ENCODE data around the gene DXO. TPM values are rescaled to one million over a fixed set of nuclear protein-coding genes. Genes with fewer than 3 reads are reported as not detected.

Gene DXO
- total RNA-seq, 1 experiment from 2014 or later = 43.6 TPM

DNA sequence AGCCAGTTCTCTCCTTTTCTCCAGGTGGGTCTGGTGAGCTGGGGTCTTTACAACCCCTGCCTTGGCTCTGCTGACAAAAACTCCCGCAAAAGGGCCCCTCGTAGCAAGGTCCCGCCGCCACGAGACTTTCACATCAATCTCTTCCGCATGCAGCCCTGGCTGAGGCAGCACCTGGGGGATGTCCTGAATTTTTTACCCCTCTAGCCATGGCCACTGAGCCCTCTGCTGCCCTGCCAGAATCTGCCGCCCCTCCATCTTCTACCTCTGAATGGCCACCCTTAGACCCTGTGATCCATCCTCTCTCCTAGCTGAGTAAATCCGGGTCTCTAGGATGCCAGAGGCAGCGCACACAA lies 26.8 kb downstream of the DXO start:
- Mint-ChIP-seq H3K9me3 (ENCODE audit: low read depth, unreplicated experiment) (no peaks in the 10 kb centered on the region), H3K27ac (ENCODE audit: unreplicated experiment) (peak overlapping the region; percentile 84), H3K4me1 (ENCODE audit: low read depth, unreplicated experiment) (peaks cover 90% of the 10 kb centered on the region), H3K36me3 (ENCODE audit: insufficient read depth, unreplicated experiment) (peaks cover 58% of the 10 kb centered on the region), H3K27me3 (ENCODE audit: unreplicated experiment) (no peaks in the 10 kb centered on the region), H3K4me3 (ENCODE audit: low read depth, unreplicated experiment) (peak overlapping the region; percentile 77)
- no peak for DNase-seq
- no TSS peak for BruUV-seq (replicated peaks)
- CTCF ChIA-PET = interaction anchor here (0.6 to 1.5 kb wide), 17 partner anchors 14 to 893 kb away, joined by 3 to 16 read pairs (median 5); partner anchors contain the start of genes DXO, EHMT2, MSH5 and NEU1
- TF ChIP-seq, protein P1, sequence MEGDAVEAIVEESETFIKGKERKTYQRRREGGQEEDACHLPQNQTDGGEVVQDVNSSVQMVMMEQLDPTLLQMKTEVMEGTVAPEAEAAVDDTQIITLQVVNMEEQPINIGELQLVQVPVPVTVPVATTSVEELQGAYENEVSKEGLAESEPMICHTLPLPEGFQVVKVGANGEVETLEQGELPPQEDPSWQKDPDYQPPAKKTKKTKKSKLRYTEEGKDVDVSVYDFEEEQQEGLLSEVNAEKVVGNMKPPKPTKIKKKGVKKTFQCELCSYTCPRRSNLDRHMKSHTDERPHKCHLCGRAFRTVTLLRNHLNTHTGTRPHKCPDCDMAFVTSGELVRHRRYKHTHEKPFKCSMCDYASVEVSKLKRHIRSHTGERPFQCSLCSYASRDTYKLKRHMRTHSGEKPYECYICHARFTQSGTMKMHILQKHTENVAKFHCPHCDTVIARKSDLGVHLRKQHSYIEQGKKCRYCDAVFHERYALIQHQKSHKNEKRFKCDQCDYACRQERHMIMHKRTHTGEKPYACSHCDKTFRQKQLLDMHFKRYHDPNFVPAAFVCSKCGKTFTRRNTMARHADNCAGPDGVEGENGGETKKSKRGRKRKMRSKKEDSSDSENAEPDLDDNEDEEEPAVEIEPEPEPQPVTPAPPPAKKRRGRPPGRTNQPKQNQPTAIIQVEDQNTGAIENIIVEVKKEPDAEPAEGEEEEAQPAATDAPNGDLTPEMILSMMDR (IDR thresholded peaks at IDR 0.05; ENCODE audit: unreplicated experiment) = no peak
- intact Hi-C loops (cut with micrococcal nuclease; ENCODE audit: unreplicated experiment) = loop anchor here (1.0 to 10.0 kb wide), 3 partner anchors 170 to 280 kb away; partner anchors contain the start of genes GPSM3, PBX2 and VWA7

DNA sequence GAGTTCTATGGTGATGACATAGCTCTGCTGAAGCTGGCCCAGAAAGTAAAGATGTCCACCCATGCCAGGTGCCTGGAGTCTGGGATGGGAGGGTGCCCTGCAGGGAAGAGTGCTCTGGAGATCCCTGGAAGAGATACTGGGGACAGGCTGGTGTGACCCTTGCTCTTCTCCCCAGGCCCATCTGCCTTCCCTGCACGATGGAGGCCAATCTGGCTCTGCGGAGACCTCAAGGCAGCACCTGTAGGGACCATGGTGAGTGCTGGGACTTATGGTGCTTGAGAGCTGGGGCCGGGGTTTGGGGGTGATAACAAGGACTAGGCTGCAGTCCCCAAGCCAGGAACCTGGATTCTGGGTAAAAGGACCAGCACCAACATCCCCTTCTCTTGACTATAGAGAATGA lies 28.2 kb downstream of the DXO start:
- Mint-ChIP-seq H3K4me3 (ENCODE audit: low read depth, unreplicated experiment) (no peak overlapping the region), H3K27me3 (ENCODE audit: unreplicated experiment) (no peaks in the 10 kb centered on the region), H3K9me3 (ENCODE audit: low read depth, unreplicated experiment) (no peaks in the 10 kb centered on the region), H3K27ac (ENCODE audit: unreplicated experiment) (no peak overlapping the region), H3K36me3 (ENCODE audit: insufficient read depth, unreplicated experiment) (peaks cover 47% of the 10 kb centered on the region), H3K4me1 (ENCODE audit: low read depth, unreplicated experiment) (peaks cover 86% of the 10 kb centered on the region)
- intact Hi-C loops (cut with micrococcal nuclease; ENCODE audit: unreplicated experiment) = loop anchor here (10.0 kb wide), 2 partner anchors 169 to 251 kb away; partner anchors contain the start of genes GPSM3, PBX2 and VWA7
- TF ChIP-seq, protein P1 (IDR thresholded peaks at IDR 0.05; ENCODE audit: unreplicated experiment) = no peak
- CTCF ChIA-PET = no interaction called here
- no peak for DNase-seq
- BruUV-seq (replicated peaks) = no TSS peak

DNA sequence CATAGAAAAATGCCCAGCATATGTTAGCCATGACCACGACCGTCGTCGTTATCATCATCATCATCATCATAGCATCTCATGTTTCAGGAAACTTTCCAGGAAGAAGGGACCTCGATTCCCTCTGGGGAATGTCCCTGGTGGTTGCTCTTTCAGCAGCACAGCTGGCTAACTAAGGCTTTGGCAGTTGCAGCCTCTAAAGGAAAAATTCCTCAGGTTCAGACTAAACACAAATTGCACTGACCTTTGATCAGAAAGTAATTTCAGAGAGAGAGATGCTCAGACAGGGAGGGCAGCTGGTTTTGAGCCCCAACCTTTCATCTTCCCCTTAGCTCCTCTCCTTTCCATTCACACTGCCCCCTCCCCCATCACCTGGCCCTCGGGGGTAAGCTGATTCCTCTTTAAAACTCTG lies 31.7 kb downstream of the DXO start:
- peak overlapping the region; percentile 82 for H3K27ac Mint-ChIP-seq (ENCODE audit: unreplicated experiment)
- CTCF ChIA-PET = interaction anchor here (0.8 to 2.4 kb wide), 4 partner anchors 12 to 126 kb away, joined by 3 to 18 read pairs (median 5); partner anchors contain the start of gene EHMT2
- intact Hi-C loops (cut with micrococcal nuclease; ENCODE audit: unreplicated experiment) = loop anchor here (10.0 kb wide), 2 partner anchors 165 to 255 kb away; partner anchors contain the start of genes GPSM3, PBX2 and VWA7

DNA sequence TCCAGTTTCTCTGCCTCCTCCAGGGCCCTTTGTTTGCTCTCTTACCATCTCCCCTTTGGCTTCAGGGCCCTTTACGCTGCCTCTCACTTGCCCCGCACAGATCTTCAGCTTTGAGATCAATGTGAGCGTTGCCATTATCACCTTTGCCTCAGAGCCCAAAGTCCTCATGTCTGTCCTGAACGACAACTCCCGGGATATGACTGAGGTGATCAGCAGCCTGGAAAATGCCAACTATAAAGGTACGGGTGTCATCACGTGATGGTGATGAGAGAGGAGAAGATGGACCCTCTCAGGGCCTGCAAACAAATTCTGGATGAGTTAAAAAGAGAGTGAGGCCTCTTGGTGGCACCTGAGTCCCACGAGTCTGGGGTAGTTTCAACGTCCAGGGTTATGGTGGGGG lies 36.1 kb downstream of the DXO start:
- H3K27ac Mint-ChIP-seq (ENCODE audit: unreplicated experiment) = no peak overlapping the region
- H3K9me3 Mint-ChIP-seq (ENCODE audit: low read depth, unreplicated experiment) = no peaks in the 10 kb centered on the region
- H3K4me3 Mint-ChIP-seq (ENCODE audit: low read depth, unreplicated experiment) = no peak overlapping the region
- CTCF ChIA-PET = interaction anchor here (0.6 kb wide), 1 partner anchor 1908 kb away, joined by 3 read pairs; no protein-coding TSS in a partner anchor
- BruUV-seq (replicated peaks) = no TSS peak
- peaks cover 15% of the 10 kb centered on the region for H3K4me1 Mint-ChIP-seq (ENCODE audit: low read depth, unreplicated experiment)
- intact Hi-C loops (cut with micrococcal nuclease; ENCODE audit: unreplicated experiment) = no loop called here
- H3K36me3 Mint-ChIP-seq (ENCODE audit: insufficient read depth, unreplicated experiment) = peaks cover 9% of the 10 kb centered on the region
- H3K27me3 Mint-ChIP-seq (ENCODE audit: unreplicated experiment) = peaks cover 16% of the 10 kb centered on the region
- TF ChIP-seq, protein P1 (IDR thresholded peaks at IDR 0.05; ENCODE audit: unreplicated experiment) = no peak
- no peak for DNase-seq

More for the DNA sequence above, 31.7 kb downstream of the DXO start:
- H3K9me3 Mint-ChIP-seq (ENCODE audit: low read depth, unreplicated experiment) = no peaks in the 10 kb centered on the region
- peak overlapping the region; percentile 33 for H3K4me3 Mint-ChIP-seq (ENCODE audit: low read depth, unreplicated experiment)
- BruUV-seq (replicated peaks) = no TSS peak
- DNase-seq = peak; percentile 82
- H3K36me3 Mint-ChIP-seq (ENCODE audit: insufficient read depth, unreplicated experiment) = peaks cover 12% of the 10 kb centered on the region
- TF ChIP-seq, protein P1 (IDR thresholded peaks at IDR 0.05; ENCODE audit: unreplicated experiment) = no peak
- no peaks in the 10 kb centered on the region for H3K27me3 Mint-ChIP-seq (ENCODE audit: unreplicated experiment)
- H3K4me1 Mint-ChIP-seq (ENCODE audit: low read depth, unreplicated experiment) = peaks cover 51% of the 10 kb centered on the region

All from Calu3 (cell line).